HuH-7 (cell line): Measurements from ENCODE around the gene OR52N4.
"Not testable (repeated sequence)": the region's sequence is repeated elsewhere in the genome, so short reads cannot be mapped to it uniquely, and the experiment has no call there.

Experiments
- DNase-seq: peaks from one replicate; pipeline ENCODE4 v3.0.0; 2011; ENCODE audit warnings: low spot score

OR52N4 gene

GRCh38 chr11:5753943-5754342 lies at the start of gene OR52N4:
Gene OR52N4, plus strand, starts transcription at chr11:5754243. Its CDS starts 498 bp downstream, at chr11:5754741.
- DNase-seq: no peak

DNA sequence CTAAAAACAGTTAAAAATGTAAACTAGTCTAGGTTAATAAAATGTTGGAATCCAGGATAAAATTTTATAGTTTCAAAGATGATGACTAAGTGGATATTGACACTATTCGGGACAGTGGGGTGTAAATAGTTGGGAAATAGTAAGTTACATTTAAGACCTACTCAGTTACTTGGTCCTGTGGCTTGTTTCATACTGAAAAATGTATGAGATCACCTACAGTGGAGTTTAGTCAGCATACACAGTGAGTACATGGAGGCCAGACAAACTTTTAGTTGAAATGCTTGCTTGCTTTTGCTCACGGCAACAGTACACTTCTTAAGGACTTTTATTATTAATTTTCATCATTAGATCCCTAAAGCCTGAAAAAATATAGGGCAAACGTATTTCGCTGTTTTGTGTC lies 48.4 kb upstream of the OR52N4 start:
- no peak for DNase-seq

- DNase-seq: no peak
Measured at GRCh38 chr11:5712507-5712906, 41.5 kb upstream of the OR52N4 start.

- DNase-seq: no peak
Measured at GRCh38 chr11:5713695-5714094, 40.3 kb upstream of the OR52N4 start.

- DNase-seq: not testable (repeated sequence)
Measured at GRCh38 chr11:5716518-5716917, 37.5 kb upstream of the OR52N4 start.

GRCh38 chr11:5719703-5720495 lies 34.1 kb upstream of the OR52N4 start:
- DNase-seq: no peak

- DNase-seq: peak; percentile 6
Measured at GRCh38 chr11:5722622-5723021, 31.4 kb upstream of the OR52N4 start.

GRCh38 chr11:5726351-5726750 lies 27.7 kb upstream of the OR52N4 start:
- no peak for DNase-seq

- no peak for DNase-seq
Measured at GRCh38 chr11:5727691-5728090, 26.4 kb upstream of the OR52N4 start.

- DNase-seq: no peak
Measured at GRCh38 chr11:5736396-5736795, 17.6 kb upstream of the OR52N4 start, which contains the start of gene OR56B1. Gene OR56B1, plus strand, starts transcription at chr11:5736448. Its CDS starts 69 bp downstream, at chr11:5736517.

DNA sequence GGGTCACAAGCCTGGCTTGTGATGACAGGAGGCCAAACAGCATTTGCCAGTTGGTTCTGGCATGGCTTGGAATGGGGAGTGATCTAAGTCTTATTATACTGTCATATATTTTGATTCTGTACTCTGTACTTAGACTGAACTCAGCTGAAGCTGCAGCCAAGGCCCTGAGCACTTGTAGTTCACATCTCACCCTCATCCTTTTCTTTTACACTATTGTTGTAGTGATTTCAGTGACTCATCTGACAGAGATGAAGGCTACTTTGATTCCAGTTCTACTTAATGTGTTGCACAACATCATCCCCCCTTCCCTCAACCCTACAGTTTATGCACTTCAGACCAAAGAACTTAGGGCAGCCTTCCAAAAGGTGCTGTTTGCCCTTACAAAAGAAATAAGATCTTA lies 17.0 kb upstream of the OR52N4 start:
- DNase-seq: no peak

DNA sequence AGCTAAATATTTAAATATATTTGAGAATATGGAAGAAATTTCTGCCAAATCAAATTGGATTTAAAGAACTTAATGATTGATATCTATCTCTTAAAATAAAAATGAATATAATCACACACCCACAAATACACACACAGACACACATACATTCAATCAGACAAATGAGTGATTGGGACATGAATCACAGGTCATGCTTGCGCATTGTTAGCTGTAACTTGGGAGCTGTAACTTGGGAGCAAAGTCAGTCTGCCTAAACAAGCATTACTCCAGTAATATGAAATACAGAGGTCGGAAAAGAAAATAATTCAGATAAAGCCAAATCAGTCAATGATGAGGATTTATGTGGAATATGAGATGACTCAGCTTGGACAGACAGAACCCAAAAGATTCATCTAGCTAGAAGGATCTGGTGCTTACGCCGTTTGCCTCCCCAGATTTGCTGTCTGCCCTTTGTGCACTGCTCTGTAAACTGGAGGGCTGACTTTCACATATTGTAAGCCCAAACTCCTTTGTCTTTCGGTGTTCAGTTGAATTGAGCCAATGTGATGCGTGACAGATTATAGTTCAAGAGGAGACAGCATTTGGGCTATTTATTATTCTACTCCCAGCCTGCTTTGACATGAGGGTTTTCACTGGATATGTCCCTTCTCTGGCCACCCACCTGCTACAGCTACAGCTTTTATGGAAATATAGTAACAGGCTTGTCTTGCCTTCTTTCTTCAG lies 16.2 kb upstream of the OR52N4 start:
- DNase-seq: no peak

DNA sequence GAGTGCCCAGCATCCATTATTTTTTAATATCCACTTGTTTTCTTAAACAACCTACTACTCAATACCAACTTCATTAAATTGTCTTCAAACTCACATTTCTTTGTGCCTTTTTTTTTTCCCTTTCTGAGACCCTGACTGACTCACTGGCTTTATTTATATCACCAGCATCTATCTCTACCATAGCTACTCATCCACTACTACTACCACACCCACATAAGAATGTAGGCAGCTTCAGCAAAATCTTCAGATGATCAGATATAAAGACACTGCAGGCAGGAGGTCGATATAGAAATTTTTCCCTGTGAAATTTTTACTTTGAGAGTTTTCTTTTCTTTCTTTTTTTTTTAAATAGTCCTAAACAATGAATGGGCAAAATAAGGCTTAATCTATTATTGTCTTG lies 15.6 kb upstream of the OR52N4 start:
- DNase-seq: no peak

- DNase-seq: no peak
Measured at GRCh38 chr11:5746614-5747013, 7.4 kb upstream of the OR52N4 start.

DNA sequence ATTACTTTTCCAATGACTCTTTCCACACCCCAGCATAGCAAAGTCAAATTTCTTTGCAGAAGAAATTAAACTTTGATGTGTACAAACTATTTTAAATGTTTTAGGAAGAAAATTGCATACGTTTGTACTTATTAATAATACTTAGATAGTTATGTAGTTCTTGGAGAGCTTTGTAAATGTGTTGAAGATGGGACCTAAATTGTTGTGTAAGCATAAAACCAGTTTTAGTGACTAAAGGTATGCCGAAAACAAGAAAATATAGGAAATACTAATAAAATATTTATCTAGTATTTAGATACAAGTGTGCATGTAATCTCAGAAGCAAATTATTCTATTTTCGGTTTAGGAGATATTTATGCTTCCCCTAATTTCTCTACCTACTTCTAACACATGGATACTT lies 4.2 kb upstream of the OR52N4 start:
- DNase-seq: no peak

DNA sequence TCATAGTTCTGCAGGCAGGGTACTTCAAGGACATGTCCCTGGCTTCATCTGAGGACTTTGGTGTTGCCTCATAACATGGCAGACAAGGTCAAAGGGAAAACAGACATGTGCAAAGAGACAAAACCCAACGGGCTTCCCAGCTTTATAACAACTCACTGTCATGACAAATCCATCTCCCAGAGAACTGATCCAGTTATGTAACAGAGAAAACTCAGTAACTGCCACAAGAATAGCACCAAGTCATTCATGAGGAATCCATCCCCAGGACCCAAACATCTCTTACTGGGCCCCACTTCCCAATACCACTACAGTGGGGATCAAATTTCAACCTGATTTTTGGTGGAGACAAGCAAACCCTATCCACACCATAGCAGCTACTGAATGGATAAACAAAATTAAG lies 13.0 kb downstream of the OR52N4 start:
- no peak for DNase-seq

DNA sequence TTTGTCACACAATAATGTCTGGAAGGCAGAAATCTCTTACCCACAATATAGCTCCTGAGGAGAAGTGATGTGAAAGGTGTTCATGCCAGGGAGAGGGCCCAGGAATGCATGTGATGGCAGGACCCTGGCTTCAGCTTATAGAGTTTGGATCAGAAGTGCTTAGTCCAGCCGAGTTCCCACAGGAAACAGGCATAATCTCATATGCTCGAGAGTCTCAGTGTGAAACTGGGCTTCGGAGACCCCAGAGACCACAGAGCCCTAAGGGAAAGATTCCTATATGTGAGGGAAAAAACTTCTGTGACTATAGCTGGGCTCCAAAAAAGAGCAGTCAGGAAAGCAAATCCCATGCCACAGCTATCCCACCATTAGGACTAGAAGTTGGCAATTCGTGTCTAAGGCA lies 29.2 kb downstream of the OR52N4 start, which contains the start of gene OR52N5:
TSS of gene OR52N5 (minus strand) at position 101 of the 400 bp plus-strand sequence. CDS start 4,721 bp downstream, outside the sequence.
- no peak for DNase-seq

DNA sequence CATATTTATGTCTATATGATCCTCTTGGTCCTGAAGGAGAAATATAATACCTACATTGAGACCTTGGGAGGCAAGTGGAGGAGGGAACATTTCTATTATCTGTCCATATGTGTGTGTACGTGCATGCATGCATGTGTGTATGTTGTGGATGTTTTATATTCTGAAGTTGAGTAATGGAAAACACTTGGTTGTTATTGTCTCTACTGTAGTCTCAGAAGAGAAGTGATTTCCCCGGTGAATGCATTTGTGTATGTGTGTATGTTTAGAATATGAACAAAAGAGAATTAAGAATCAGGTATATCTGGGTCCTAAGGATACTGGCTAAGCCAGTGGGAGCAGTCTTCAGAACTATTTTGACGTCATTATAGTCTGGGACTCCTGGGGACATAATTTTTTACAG lies 37.1 kb downstream of the OR52N4 start, which contains the start of gene OR52N1:
TSS of gene OR52N1 (minus strand) at position 101 of the 400 bp plus-strand sequence. CDS start 2,449 bp downstream, outside the sequence.
- DNase-seq: no peak

- no peak for DNase-seq
Measured at GRCh38 chr11:5796541-5796940, 42.5 kb downstream of the OR52N4 start.

- DNase-seq: no peak
Measured at GRCh38 chr11:5803982-5804381, 49.9 kb downstream of the OR52N4 start.
